Measurements from ENCODE around the gene CLEC2D.

The CLEC2D gene

DNA sequence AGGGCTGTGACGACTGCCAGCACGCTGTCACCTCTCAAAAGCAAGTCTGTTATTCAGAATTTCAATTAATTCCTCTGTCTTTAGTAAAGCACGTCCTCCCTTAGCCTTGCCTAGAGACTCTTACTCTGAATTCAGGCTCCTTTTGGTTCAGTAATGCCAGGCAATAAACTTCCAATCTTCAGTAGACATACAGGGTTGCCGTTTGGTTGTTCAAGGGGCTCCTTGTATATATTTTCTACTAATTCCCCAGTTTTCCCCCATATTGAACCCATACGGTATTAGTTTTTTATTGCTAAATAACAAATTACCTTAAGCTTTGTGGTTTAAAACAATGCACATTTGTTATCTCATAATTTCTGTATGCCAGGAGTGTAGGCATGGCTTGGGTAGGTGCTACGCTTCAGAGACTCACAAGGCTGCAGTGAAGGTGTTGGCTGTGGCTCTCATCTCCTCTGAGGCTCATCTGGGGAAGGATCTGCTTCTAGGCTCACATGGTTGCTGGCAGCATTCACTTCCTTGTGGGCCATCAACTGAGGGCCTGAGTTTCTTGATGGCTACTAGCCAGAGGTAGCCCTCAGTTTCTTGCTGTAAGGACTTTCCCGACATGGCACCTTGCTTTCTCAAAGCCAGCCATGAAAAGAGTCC is 70.7 kb downstream of the CLEC2D start:
- Mint-ChIP-seq H3K4me1 (peaks cover 79% of the 10 kb centered on the region), H3K4me3 (peak overlapping the region; percentile 64 to 81), H3K9me3 (peaks cover 4 to 7% of the 10 kb centered on the region in 2 donors), H3K27ac (peak overlapping the region; percentile 86), H3K27me3 (no peaks in the 10 kb centered on the region)
- no peak for ATAC-seq
- DNase-seq: no peak

DNA sequence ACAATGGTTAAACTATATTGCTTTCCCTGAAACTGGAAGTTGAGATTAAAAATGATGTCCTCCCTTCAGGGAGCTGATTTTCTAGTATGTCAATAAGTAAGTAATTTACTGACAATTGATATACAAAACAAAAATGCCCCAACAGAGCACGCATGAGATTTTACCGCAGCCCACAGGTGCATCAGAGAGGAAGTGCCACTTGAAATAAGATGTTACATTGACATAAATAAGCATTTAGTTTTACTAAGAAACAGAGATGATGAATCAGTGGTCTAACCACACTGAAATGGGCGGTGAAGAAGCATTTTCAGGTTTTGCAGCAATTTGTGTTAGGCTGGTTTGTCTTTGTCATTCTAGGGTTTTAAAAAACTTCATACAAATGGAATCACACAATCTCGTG is 72.2 kb downstream of the CLEC2D start:
- peak overlapping the region; percentile 75 to 86 for H3K27ac Mint-ChIP-seq
- peak; percentile 95 for ATAC-seq
- peak; percentile 62 to 83 for DNase-seq
- peaks cover 4 to 7% of the 10 kb centered on the region in 2 donors for H3K9me3 Mint-ChIP-seq
- peaks cover 72% of the 10 kb centered on the region for H3K4me1 Mint-ChIP-seq
- H3K4me3 Mint-ChIP-seq: peak overlapping the region; percentile 80 to 89
- no peaks in the 10 kb centered on the region for H3K27me3 Mint-ChIP-seq

DNA sequence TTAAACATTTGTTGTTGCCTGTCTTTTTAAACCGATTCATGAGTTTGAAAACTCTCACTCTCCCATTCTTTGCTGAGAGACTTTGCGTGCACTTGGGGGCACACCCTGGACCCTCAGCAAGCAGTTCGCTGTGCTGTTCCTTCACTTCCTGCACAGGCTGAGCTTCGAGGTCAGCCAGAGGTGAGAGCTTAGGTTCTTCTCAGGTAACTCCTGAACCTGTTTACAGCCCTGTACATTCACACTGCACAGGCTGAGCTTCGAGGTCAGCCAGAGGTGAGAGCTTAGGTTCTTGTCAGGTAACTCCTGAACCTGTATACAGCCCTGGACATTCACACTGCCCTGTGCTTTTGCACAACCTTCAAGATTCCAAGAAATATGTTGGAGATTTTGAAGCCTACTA is 73.1 kb downstream of the CLEC2D start:
- Mint-ChIP-seq H3K27me3 (no peaks in the 10 kb centered on the region), H3K4me3 (peak overlapping the region; percentile 80 to 89), H3K9me3 (peaks cover 4 to 7% of the 10 kb centered on the region in 2 donors), H3K4me1 (peaks cover 68% of the 10 kb centered on the region), H3K27ac (peak overlapping the region; percentile 7 to 86)
- ATAC-seq (peak; percentile 47), DNase-seq (no peak)

DNA sequence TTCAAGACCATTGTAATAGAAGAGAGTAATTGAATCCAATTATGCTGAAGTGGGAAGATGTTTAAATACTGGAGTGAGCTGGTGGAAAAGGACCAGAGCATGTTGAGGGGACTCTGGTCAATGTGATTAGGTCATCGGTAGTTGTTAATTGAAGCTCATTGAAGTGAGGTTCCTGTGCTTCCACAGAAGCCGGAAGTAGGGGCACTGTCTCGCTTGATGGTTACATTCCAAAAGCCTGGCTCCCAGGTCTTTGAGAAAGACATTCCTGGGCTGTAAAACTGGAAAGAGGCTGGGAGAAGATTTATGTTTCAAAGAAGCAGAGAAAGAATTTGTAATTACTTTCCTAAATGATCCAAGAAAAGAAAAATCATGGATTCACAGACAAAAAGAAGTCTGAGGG is 75.7 kb downstream of the CLEC2D start:
- no peak overlapping the region for H3K4me3 Mint-ChIP-seq
- no peaks in the 10 kb centered on the region for H3K27me3 Mint-ChIP-seq
- DNase-seq: no peak
- H3K27ac Mint-ChIP-seq: no peak overlapping the region
- peaks cover 54% of the 10 kb centered on the region for H3K4me1 Mint-ChIP-seq
- ATAC-seq: no peak
- peaks cover 4 to 5% of the 10 kb centered on the region in 2 donors for H3K9me3 Mint-ChIP-seq

All from stimulated activated naive CD8-positive, alpha-beta T cell treated with anti-CD3 and anti-CD28 coated beads, Interleukin-15, amount 100 ng/mL, for 72 hours (primary cell).